H9 (cell line): ENCODE measurements around the gene RANBP9. TPM values are rescaled to one million over a fixed set of nuclear protein-coding genes. Genes with fewer than 3 reads are reported as not detected.

Experiments
- DNase-seq: peaks from one replicate; pipeline ENCODE4 v3.0.0-alpha.2; 2017
- H2AFZ ChIP-seq: one replicate; pipeline ENCODE4 v1.6.1; 2013; ENCODE audit warnings: mild to moderate bottlenecking, low read length, control low read depth, moderate library complexity
- H2AK5ac ChIP-seq: 2 replicates; pipeline ENCODE4 v1.6.1; 2013; ENCODE audit warnings: low read length, control low read depth, mixed read lengths; ENCODE audit not compliant: insufficient read length
- H2BK120ac ChIP-seq: one replicate; pipeline ENCODE4 v1.6.1; 2013; ENCODE audit warnings: low read depth, mild to moderate bottlenecking, low read length, control low read depth, inconsistent platforms; ENCODE audit not compliant: poor library complexity, severe bottlenecking
- H2BK12ac ChIP-seq: 2 replicates; pipeline ENCODE4 v1.6.1; 2013; ENCODE audit warnings: low read length, control low read depth, mixed read lengths, low read depth; ENCODE audit not compliant: insufficient read length
- H2BK15ac ChIP-seq: 2 replicates; pipeline ENCODE4 v1.6.1; 2013; ENCODE audit warnings: low read depth, low read length, control low read depth
- H2BK20ac ChIP-seq: one replicate; pipeline ENCODE4 v1.6.1; 2013; ENCODE audit warnings: low read depth, mild to moderate bottlenecking, low read length, control low read depth, inconsistent platforms; ENCODE audit not compliant: poor library complexity, severe bottlenecking
- H2BK5ac ChIP-seq: 2 replicates; pipeline ENCODE4 v1.6.1; 2013; ENCODE audit warnings: low read length, control low read depth, mixed read lengths; ENCODE audit not compliant: insufficient read length
- H3K14ac ChIP-seq: 2 replicates; pipeline ENCODE4 v1.6.1; 2013; ENCODE audit warnings: low read length, control low read depth; ENCODE audit not compliant: insufficient read depth
- H3K18ac ChIP-seq: 2 replicates; pipeline ENCODE4 v1.6.1; 2013; ENCODE audit warnings: low read depth, mild to moderate bottlenecking, mixed read lengths, low read length, control low read depth; ENCODE audit not compliant: insufficient read length
- H3K23ac ChIP-seq: 2 replicates; pipeline ENCODE4 v1.6.1; 2013; ENCODE audit warnings: low read length, control low read depth, mixed read lengths, low read depth; ENCODE audit not compliant: insufficient read length
- H3K23me2 ChIP-seq: 2 replicates; pipeline ENCODE4 v1.6.1; 2013; ENCODE audit warnings: low read depth, mild to moderate bottlenecking, mixed read lengths, low read length, control low read depth; ENCODE audit not compliant: insufficient read length, poor library complexity, severe bottlenecking
- H3K27ac ChIP-seq: 2 replicates; pipeline ENCODE4 v1.5.1; 2013; ENCODE audit warnings: low read length, control low read depth, mixed read lengths, low read depth; ENCODE audit not compliant: insufficient read length
- H3K27me3 ChIP-seq: 2 replicates; pipeline ENCODE4 v1.6.1; 2013; ENCODE audit warnings: low read length, control low read depth, inconsistent platforms; ENCODE audit not compliant: insufficient read depth
- H3K4ac ChIP-seq: 2 replicates; pipeline ENCODE4 v1.6.1; 2013; ENCODE audit warnings: low read depth, mild to moderate bottlenecking, control low read depth, inconsistent platforms, low read length, moderate library complexity
- H3K4me1 ChIP-seq: 2 replicates; pipeline ENCODE4 v1.6.1; 2013; ENCODE audit warnings: low read length, control low read depth, inconsistent platforms; ENCODE audit not compliant: insufficient read depth
- H3K4me2 ChIP-seq: 2 replicates; pipeline ENCODE4 v1.6.1; 2013; ENCODE audit warnings: low read length, control low read depth, mixed read lengths; ENCODE audit not compliant: insufficient read length, insufficient read depth
- H3K56ac ChIP-seq: 2 replicates; pipeline ENCODE4 v1.6.1; 2013; ENCODE audit warnings: low read depth, mild to moderate bottlenecking, mixed read lengths, low read length, control low read depth; ENCODE audit not compliant: insufficient read length
- H3K79me1 ChIP-seq: 2 replicates; pipeline ENCODE4 v1.6.1; 2013; ENCODE audit warnings: low read depth, mild to moderate bottlenecking, moderate library complexity, low read length, control low read depth, inconsistent platforms; ENCODE audit not compliant: insufficient read depth, poor library complexity, severe bottlenecking
- H3K79me2 ChIP-seq: 2 replicates; pipeline ENCODE4 v1.6.1; 2013; ENCODE audit warnings: low read length, control low read depth, inconsistent platforms; ENCODE audit not compliant: insufficient read depth
- H3K9ac ChIP-seq: 2 replicates; pipeline ENCODE4 v1.6.1; 2013; ENCODE audit warnings: low read length, control low read depth, mixed read lengths; ENCODE audit not compliant: insufficient read length; ENCODE audit errors: extremely low read depth
- H3K9me3 ChIP-seq: one replicate; pipeline ENCODE4 v1.6.1; 2013; ENCODE audit warnings: low read depth, low read length, inconsistent platforms; ENCODE audit not compliant: control insufficient read depth
- H3T11ph ChIP-seq: one replicate; pipeline ENCODE4 v1.6.1; 2013; ENCODE audit warnings: mild to moderate bottlenecking, low read length, control low read depth, inconsistent platforms
- H4K20me1 ChIP-seq: one replicate; pipeline ENCODE4 v1.6.1; 2013; ENCODE audit not compliant: control insufficient read depth, insufficient read length, insufficient read depth
- H4K5ac ChIP-seq: 2 replicates; pipeline ENCODE4 v1.6.1; 2013; ENCODE audit warnings: low read depth, mild to moderate bottlenecking, mixed read lengths, low read length, control low read depth; ENCODE audit not compliant: insufficient read length
- H4K8ac ChIP-seq: replicated peaks from 2 replicates; pipeline ENCODE4 v1.6.1; 2013; ENCODE audit warnings: low read length, control low read depth, mixed read lengths, low read depth; ENCODE audit not compliant: insufficient read length
- H4K91ac ChIP-seq: 2 replicates; pipeline ENCODE4 v1.6.1; 2013; ENCODE audit warnings: low read depth, mild to moderate bottlenecking, moderate library complexity, mixed read lengths, low read length, control low read depth; ENCODE audit not compliant: insufficient read length
- H3K27ac Mint-ChIP-seq, 3 experiments: 2 replicates in 2 of 3; 3 replicates in 1 of 3; pipeline ENCODE4 v1.8.0; 2020 to 2021; ENCODE audit warnings: mixed read lengths in 3 of 3, mild to moderate bottlenecking in 1 of 3, moderate library complexity in 1 of 3
- H3K27me3 Mint-ChIP-seq: 2 replicates; pipeline ENCODE4 v1.8.0; 2021; ENCODE audit warnings: low read depth, mild to moderate bottlenecking, moderate library complexity, mixed read lengths
- H3K36me3 Mint-ChIP-seq, 3 experiments: 2 replicates in 2 of 3; 3 replicates in 1 of 3; pipeline ENCODE4 v1.8.0; 2020 to 2021; ENCODE audit warnings: low read depth in 3 of 3, mixed read lengths in 3 of 3; ENCODE audit not compliant: insufficient read depth in 1 of 3
- H3K4me1 Mint-ChIP-seq, 2 experiments: 2 replicates each; pipeline ENCODE4 v1.8.0; 2020; ENCODE audit warnings: mixed read lengths in 2 of 2
- H3K4me3 Mint-ChIP-seq, 2 experiments: 2 replicates in 1 of 2; 3 replicates in 1 of 2; pipeline ENCODE4 v1.8.0; 2020 to 2021; ENCODE audit warnings: mild to moderate bottlenecking in 2 of 2, mixed read lengths in 2 of 2, moderate library complexity in 1 of 2
- H3K9me3 Mint-ChIP-seq, 2 experiments: 2 replicates in 1 of 2; 3 replicates in 1 of 2; pipeline ENCODE4 v1.8.0; 2020; ENCODE audit warnings: mild to moderate bottlenecking in 2 of 2, mixed read lengths in 2 of 2, moderate library complexity in 1 of 2
- WGBS: extraction: QIAGEN DNeasy Blood & Tissue Kit; methylation state at CpG from one replicate; pipeline ENCODE4 v1.1.7; 2013; ENCODE audit warnings: missing lambda C conversion rate, low lambda C conversion rate, mixed read lengths; ENCODE audit not compliant: insufficient read length; ENCODE audit errors: extremely low coverage; 5-methylcytosine and 5-hydroxymethylcytosine counted together
- total RNA-seq: library from RNA; stranded (reverse); gene quantifications from 2 replicates; pipeline ENCODE4 v1.2.1, GENCODE V29; 2021
- TF ChIP-seq, protein P1 (sequence below): fragments of 200-600 bp; sonication (generic); conservative IDR thresholded peaks from 3 replicates; pipeline ENCODE4 v1.8.0; 2021; ENCODE audit warnings: antibody characterized with exemption, mild to moderate bottlenecking

Gene RANBP9
- total RNA-seq, 1 experiment from 2014 or later: 37.2 TPM

DNA sequence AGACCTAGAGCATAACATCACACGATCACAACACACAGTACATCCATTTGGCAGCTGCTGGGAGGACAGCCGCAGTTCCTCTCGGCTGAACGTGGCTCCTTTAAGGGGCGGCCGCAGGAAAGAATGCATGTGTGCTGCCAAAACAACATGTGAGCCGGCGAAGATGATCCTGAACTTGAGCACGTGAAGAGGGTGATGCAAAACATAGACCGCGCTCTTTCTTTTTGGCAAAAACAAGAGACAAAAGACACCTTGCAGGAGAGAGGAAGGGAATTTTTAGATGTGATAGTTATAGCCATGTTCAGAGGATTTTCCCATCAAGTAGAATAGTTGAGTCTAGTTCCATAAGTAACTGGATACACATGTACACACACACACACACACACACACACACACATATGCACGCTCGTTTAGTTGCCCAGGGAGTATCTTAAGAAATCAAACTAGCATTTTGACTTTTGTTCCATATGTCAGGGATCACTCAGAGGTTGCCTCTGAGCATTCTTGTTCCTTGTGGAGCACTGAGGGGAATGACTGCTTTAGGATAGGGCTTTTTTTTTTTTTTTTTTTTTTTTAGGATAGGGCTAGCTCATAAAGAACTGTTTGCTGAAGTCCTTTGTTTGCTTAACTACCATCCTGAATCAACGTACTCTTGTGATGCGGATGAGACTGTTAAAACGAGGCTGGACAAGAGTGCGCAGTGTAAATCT is 21.7 kb upstream of the RANBP9 start:
- Histone ChIP-seq H4K5ac (no peak overlapping the region), H3K9me3 (no peaks in the 10 kb centered on the region), H2BK5ac (no peak overlapping the region), H3K14ac (no peak overlapping the region), H3K79me2 (no peaks in the 10 kb centered on the region), H3K9ac (no peak overlapping the region), H3K23me2 (no peaks in the 10 kb centered on the region), H2BK120ac (no peak overlapping the region), H3K4me2 (no peak overlapping the region), H3K4ac (no peak overlapping the region), H4K91ac (no peak overlapping the region), H3K27ac (no peak overlapping the region), H4K20me1 (no peaks in the 10 kb centered on the region), H2BK12ac (no peak overlapping the region), H3K79me1 (no peaks in the 10 kb centered on the region), H3K27me3 (no peaks in the 10 kb centered on the region), H2AK5ac (no peak overlapping the region), H4K8ac (no peak overlapping the region), H3T11ph (no peak overlapping the region), H3K18ac (no peak overlapping the region), H2BK15ac (no peak overlapping the region), H2BK20ac (no peak overlapping the region), H3K4me1 (no peaks in the 10 kb centered on the region), H3K23ac (no peak overlapping the region), H2AFZ (no peak overlapping the region), H3K56ac (no peak overlapping the region)
- no peak overlapping the region for H3K27ac Mint-ChIP-seq
- no peak for DNase-seq
- peaks cover 6 to 7% of the 10 kb centered on the region in 2 experiments for H3K4me1 Mint-ChIP-seq
- H3K27me3 Mint-ChIP-seq: no peaks in the 10 kb centered on the region; the same call in 1 of the 2 replicates
- no CpG with 5 or more reads among the region's 17 CpGs for WGBS
- no peak overlapping the region for H3K4me3 Mint-ChIP-seq
- TF ChIP-seq, protein P1, sequence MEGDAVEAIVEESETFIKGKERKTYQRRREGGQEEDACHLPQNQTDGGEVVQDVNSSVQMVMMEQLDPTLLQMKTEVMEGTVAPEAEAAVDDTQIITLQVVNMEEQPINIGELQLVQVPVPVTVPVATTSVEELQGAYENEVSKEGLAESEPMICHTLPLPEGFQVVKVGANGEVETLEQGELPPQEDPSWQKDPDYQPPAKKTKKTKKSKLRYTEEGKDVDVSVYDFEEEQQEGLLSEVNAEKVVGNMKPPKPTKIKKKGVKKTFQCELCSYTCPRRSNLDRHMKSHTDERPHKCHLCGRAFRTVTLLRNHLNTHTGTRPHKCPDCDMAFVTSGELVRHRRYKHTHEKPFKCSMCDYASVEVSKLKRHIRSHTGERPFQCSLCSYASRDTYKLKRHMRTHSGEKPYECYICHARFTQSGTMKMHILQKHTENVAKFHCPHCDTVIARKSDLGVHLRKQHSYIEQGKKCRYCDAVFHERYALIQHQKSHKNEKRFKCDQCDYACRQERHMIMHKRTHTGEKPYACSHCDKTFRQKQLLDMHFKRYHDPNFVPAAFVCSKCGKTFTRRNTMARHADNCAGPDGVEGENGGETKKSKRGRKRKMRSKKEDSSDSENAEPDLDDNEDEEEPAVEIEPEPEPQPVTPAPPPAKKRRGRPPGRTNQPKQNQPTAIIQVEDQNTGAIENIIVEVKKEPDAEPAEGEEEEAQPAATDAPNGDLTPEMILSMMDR: no peak
- no peaks in the 10 kb centered on the region for H3K9me3 Mint-ChIP-seq
- no peaks in the 10 kb centered on the region for H3K36me3 Mint-ChIP-seq
